Astrocyte (in vitro differentiated cells and primary cell): ENCODE measurements around the gene SNX27.
"Not testable (repeated sequence)": the region's sequence is repeated elsewhere in the genome, so short reads cannot be mapped to it uniquely, and the experiment has no call there.

Source experiments
- CTCF ChIP-seq: IDR thresholded peaks from 2 replicates; pipeline ENCODE4 v1.5.1; 2011; ENCODE audit warnings: low read depth, mild to moderate bottlenecking, inconsistent platforms, low read length, moderate library complexity; ENCODE audit not compliant: insufficient read depth
- EZH2 ChIP-seq: IDR thresholded peaks from 2 replicates; pipeline ENCODE4 v1.6.1; 2012; ENCODE audit warnings: mild to moderate bottlenecking, low read length, inconsistent platforms; ENCODE audit not compliant: insufficient read depth

DNA sequence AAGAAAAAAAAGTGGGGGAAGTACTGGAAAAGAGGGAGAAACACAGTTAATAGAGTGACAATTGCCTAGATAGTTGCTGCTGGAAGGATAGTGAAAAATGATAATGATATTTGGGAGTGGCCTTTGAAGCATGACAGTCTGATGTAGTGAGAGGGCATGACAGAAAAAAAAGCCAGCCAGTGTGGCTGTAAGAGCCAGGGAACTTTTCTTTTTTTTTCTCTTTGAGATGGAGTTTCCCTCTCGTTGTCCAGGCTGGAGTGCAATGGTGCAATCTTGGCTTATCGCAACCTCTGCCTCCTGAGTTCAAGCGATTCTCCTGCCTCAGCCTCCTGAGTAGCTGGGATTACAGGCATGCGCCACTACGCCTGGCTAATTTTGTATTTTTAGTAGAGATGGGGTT, 9.3 kb upstream of the SNX27 start:
- TF ChIP-seq CTCF, EZH2: not testable (repeated sequence)
